Measurements from ENCODE around the gene ELMOD3. TPM values are rescaled to one million over a fixed set of nuclear protein-coding genes. Genes with fewer than 3 reads are reported as not detected.
"Not testable (repeated sequence)": the region's sequence is repeated elsewhere in the genome, so short reads cannot be mapped to it uniquely, and the experiment has no call there.

The ELMOD3 gene
- total RNA-seq, 1 donor from 2014 or later: 7.1 TPM

DNA sequence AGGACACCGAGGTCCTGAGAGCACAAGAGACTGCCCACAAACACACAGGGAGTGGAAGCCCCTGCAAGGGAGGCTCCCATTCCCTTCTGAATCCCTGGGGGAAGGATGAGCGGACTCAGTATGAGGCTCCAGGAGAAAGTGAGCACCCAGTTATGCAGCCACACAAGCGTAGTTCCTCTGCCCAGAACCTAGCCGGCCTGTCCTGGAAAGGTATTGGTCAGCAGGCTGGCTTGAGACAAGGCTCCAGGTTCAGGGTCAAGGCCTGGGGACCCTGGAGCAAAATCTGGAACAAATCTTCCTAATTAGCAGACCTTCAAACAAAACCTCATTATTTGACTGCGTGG lies 56.8 kb downstream of the ELMOD3 start:
- no peaks in the 10 kb centered on the region for H3K27me3 ChIP-seq
- H3K4me1 ChIP-seq: peaks cover 0 to 15% of the 10 kb centered on the region in 2 donors
- TF ChIP-seq, protein P1, sequence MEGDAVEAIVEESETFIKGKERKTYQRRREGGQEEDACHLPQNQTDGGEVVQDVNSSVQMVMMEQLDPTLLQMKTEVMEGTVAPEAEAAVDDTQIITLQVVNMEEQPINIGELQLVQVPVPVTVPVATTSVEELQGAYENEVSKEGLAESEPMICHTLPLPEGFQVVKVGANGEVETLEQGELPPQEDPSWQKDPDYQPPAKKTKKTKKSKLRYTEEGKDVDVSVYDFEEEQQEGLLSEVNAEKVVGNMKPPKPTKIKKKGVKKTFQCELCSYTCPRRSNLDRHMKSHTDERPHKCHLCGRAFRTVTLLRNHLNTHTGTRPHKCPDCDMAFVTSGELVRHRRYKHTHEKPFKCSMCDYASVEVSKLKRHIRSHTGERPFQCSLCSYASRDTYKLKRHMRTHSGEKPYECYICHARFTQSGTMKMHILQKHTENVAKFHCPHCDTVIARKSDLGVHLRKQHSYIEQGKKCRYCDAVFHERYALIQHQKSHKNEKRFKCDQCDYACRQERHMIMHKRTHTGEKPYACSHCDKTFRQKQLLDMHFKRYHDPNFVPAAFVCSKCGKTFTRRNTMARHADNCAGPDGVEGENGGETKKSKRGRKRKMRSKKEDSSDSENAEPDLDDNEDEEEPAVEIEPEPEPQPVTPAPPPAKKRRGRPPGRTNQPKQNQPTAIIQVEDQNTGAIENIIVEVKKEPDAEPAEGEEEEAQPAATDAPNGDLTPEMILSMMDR (IDR thresholded peaks at IDR 0.05): no peak
- H3K36me3 ChIP-seq: no peaks in the 10 kb centered on the region
- H3K4me3 ChIP-seq: no peak overlapping the region
- H3K27ac ChIP-seq: no peak overlapping the region
- no peak for DNase-seq (ENCODE audit: low spot score in 2 of 2)
- intact Hi-C loops (cut with DNase I): no loop called here
- no peaks in the 10 kb centered on the region for H3K9me3 ChIP-seq

DNA sequence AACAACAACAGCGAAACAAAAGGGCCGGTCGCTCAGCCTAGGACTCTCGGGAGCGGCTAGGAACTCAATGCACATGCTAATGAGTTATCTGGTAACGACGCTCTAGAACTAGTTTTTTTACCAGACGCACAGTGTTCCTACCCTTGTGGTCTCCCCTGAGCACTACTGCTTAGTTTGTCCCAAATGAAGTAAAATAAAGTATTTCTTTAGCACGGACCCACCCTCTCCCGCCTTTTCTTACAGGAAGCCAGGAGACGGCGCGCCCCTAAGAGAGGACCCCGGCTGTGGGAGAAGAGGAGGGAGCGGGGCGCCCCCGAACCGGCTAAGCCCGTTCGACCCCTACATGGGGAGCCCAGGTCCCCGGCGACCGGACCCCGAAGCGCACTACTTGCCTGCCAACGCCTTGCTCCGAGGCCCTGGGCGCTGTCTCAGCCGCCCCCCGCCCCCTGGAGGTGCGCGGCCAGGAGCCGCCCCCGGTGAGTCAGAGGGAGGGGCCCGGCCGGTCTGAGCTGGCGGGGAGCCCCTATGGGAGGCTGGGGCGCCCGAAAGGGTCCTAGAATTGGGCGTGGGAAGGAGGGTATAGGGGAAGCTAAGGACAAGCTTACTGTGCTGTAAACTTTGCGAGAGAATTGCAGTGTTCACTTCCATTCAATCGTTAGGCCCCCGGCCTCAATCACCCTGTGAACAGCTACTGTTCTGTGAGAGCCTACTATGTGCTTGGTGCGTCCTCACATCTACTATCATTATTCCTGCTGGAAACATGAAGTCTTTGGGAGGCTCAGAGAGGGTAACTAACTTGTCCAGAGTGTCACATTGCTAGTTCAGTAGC lies 59.2 kb downstream of the ELMOD3 start:
- peak in 1 of 2 donors; percentile 81 for DNase-seq (ENCODE audit: low spot score in 2 of 2)
- H3K27ac ChIP-seq: peak overlapping the region; percentile 18 to 46
- H3K4me1 ChIP-seq: peaks cover 0 to 14% of the 10 kb centered on the region in 2 donors
- H3K4me3 ChIP-seq: peak overlapping the region; percentile 63 to 68
- TF ChIP-seq, protein P1 (IDR thresholded peaks at IDR 0.05): peak in 1 of 3 experiments; percentile 5
- H3K9me3 ChIP-seq: no peaks in the 10 kb centered on the region
- intact Hi-C loops (cut with DNase I): no loop called here
- no peaks in the 10 kb centered on the region for H3K36me3 ChIP-seq
- no peaks in the 10 kb centered on the region for H3K27me3 ChIP-seq

DNA sequence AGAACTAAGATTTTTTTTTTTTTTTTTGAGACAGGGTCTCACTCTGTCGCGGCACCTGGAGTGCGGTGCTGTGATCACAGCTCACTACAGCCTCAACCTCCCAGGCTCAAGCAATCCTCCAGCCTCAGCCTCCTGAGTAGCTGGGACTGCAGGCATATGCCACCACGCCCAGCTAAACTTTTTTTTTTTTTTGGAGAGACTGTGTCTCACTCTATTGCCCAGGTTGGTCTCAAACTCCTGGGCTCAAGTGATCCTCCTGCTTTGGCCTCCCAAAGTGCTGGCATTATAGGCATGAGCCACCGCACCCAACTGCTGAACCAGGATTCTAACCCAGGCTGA lies 59.8 kb downstream of the ELMOD3 start:
- H3K27me3 ChIP-seq; DNase-seq (ENCODE audit: low spot score in 2 of 2); H3K36me3 ChIP-seq; H3K9me3 ChIP-seq; intact Hi-C loops (cut with DNase I): not testable (repeated sequence)
- Histone ChIP-seq H3K27ac (peak overlapping the region; percentile 18 to 46), H3K4me1 (peaks cover 5 to 20% of the 10 kb centered on the region in 2 donors), H3K4me3 (peak overlapping the region; percentile 63 to 68)

DNA sequence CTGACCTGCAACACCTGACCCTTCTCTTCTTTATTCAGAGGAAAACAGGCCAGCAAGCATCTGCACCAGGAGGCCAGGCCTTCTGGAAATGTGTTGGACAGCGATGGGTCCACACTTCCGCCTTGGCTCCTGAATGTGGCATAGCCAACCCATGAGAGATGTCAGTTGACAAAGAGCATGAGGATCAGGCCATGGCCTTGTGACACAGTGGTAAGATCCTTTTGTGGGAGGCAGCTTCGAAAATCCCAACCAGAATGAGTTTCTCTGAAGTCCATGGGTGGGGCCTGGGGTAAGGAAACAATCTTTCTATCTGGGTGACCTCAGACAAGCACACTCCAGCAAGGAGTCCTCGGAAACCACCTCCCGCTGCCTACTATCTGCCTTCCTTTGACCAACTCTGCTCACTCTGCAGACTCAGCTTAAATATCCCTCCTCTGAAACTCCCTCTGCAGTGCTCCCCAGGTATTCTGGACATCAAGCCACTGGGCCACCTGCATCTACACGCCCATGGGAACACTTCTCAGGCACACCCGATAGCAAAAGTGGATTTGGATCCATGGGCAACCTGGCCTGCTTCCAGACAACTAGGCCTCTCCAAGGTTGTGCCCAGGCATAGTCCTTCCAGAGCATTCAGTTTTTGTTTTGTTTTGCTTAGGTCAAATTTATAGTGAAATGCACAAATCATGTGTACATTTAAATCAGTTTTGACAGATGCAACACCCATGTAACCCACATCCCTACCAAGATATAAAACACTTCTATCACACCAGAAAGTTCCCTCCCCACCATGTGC lies 60.4 kb downstream of the ELMOD3 start:
- H3K9me3 ChIP-seq: no peaks in the 10 kb centered on the region
- intact Hi-C loops (cut with DNase I): no loop called here
- H3K4me1 ChIP-seq: peaks cover 6 to 20% of the 10 kb centered on the region in 2 donors

DNA sequence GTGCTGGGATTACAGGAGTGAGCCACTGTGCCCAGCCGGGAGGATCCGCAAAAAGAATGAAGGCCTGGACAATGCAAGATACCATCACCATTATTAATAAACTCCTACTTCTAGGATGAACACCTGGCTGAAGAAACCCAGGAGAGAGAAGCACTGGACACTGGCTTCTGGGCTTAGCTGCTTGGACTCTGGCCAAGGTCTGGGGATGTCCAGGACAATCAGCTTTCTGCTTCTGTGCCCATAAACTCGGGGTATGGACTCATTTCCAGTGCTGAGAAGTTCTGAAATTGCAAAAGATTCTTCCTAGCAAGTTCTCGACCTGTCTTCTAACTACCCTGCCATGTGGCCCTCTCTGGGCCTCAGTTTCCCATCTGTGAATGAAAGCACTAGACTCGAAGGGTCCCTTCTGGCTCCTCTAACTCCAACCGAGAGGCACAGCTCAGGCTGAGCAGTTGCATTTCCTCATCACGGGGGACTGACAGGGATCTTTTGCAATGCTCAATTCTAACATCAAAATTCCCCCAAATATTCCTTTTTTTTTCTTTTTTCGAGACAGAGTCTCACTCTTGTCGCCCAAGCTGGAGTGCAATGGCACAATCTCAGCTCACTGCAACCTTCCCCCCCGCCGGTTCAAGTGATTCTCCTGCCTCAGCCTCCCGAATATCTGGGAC lies 61.5 kb downstream of the ELMOD3 start:
- Histone ChIP-seq H3K4me1 (peaks cover 6 to 16% of the 10 kb centered on the region in 2 donors), H3K4me3 (no peak overlapping the region), H3K27me3 (no peaks in the 10 kb centered on the region), H3K9me3 (no peaks in the 10 kb centered on the region), H3K27ac (no peak overlapping the region), H3K36me3 (no peaks in the 10 kb centered on the region)
- DNase-seq (ENCODE audit: low spot score in 2 of 2): no peak
- TF ChIP-seq, protein P1 (IDR thresholded peaks at IDR 0.05): no peak
- intact Hi-C loops (cut with DNase I): no loop called here

More for the DNA sequence above, 60.4 kb downstream of the ELMOD3 start:
- Histone ChIP-seq H3K27ac (no peak overlapping the region), H3K36me3 (no peaks in the 10 kb centered on the region), H3K4me3 (no peak overlapping the region), H3K27me3 (no peaks in the 10 kb centered on the region)
- TF ChIP-seq, protein P1 (IDR thresholded peaks at IDR 0.05): no peak
- DNase-seq (ENCODE audit: low spot score in 2 of 2): no peak

Measured in ascending aorta (tissue), 2 donors.